GM13977 (cell line): ENCODE results near the gene RFPL2.

Source experiments
- DNase-seq: peaks from one replicate; pipeline ENCODE4 v3.0.0; 2012; ENCODE audit warnings: low spot score
- CTCF ChIP-seq: IDR thresholded peaks from 2 replicates; pipeline ENCODE4 v1.5.1; 2012; ENCODE audit warnings: mild to moderate bottlenecking, control low read depth; ENCODE audit not compliant: insufficient read depth; ENCODE audit errors: extremely low read depth, missing control alignments
- in situ Hi-C: fragments of 300-500 bp; cut with MboI; formaldehyde crosslinking; loops from one replicate; pipeline ENCODE4 v1.12.0; 2022; ENCODE audit warnings: low sequenced_read_pairs, low pct_unique_long_range_greater_than_20kb, mixed read lengths, inconsistent platforms; ENCODE audit not compliant: unreplicated experiment

RFPL2 gene

DNA sequence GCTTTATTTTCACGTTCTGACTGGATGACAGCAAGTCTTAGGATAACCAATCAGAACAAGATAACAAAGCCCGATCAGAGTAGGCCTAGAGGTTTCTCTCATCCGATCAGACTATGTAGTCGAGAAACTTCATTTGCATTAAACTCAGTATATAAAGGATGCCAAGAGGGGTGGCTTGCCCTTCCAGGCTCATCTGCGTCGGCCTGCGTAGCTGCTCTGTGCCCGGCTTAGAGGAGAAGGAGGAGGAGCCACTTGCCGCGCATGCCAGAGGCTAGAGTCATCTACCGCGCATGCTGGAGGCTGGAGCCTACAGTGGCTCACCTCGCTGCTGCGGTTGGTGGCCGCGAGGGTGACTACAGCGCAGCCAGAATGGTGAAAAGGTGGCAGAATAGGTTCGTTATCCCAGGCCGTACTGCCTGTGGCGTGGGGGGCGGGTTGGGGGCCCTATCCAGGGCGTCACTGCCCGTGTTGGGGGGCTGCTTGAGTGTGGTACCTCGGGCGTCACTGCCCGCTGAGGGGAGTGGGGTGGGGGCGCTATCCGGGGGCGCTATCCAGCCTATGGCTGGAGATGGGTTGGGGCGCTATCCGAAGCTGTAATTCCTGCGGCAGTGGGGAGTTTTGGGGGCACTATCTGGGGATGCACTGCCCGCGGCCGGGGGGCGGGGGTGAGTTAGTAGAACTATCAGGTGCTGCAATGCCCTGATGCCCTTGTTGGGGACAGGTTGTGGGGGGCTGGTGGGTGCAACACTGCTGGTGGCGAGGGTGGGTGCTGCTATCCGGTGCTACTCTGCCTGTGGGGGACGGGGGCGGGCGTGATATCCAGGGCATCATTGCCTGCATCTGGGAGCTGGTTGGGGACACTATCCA is at the start of gene RFPL2:
Gene RFPL2, minus strand, starts transcription at position 218 of the 867 bp plus-strand sequence. CDS start 2,622 bp downstream, outside the sequence.
- DNase-seq = peak; percentile 58
- in situ Hi-C loops = no loop called here

GRCh38 chr22:32249231-32249630 is 44.4 kb upstream of the RFPL2 start:
- DNase-seq = no peak
- TF ChIP-seq CTCF = no peak
- in situ Hi-C loops = no loop called here

More for the DNA sequence above, at the start of gene RFPL2:
- no peak for TF ChIP-seq CTCF

DNA sequence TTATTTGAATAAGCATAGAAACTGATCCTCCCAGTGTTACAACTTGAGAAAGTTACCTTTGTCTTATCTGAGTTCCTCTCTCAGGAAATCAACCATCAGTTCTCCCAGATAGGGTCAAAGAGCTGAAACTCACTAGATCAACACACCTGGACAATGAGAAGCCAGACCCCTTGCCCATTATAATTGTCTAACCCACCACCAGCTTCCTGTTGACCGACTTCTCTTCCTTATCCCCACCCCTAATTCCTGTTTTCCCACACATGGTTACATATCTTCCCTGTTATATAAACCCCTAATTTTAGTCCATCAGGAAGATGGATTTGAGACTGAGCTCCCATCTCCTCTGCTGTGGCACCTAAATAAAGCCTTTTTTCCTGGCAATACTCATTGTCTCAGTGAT is 43.4 kb upstream of the RFPL2 start:
- TF ChIP-seq CTCF = no peak
- no peak for DNase-seq
- in situ Hi-C loops = no loop called here

DNA sequence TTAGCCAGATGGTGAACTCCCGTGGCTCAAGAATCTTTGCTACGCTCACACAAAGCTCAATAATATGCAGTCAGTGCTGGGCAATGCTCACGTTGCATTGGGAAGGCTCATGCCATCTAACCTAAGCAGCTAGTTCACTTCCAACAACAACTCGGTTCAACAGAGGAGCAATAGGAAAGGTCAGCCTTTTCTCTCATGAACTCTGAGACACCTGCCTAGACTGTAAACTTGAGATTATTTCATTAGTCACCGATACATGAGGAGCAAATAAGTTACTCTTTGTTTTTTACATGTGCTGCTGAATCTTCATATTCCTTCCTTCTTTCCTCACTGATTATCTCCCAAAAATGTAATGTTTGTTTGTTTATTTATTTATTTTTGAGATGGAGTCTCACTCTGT is 41.3 kb upstream of the RFPL2 start:
- no peak for DNase-seq
- in situ Hi-C loops = no loop called here
- no peak for TF ChIP-seq CTCF

- in situ Hi-C loops = no loop called here
- no peak for DNase-seq
- TF ChIP-seq CTCF = no peak
Measured at GRCh38 chr22:32245042-32245441, 40.2 kb upstream of the RFPL2 start.

- in situ Hi-C loops = no loop called here
- DNase-seq = no peak
- TF ChIP-seq CTCF = no peak
Measured at GRCh38 chr22:32244547-32244946, 39.7 kb upstream of the RFPL2 start.
